SIG-M5 treated with dmso at 0.1 percent for 504 hours (cell line): Measurements from ENCODE around the gene ATAD3B.
"Not testable (repeated sequence)": the region's sequence is repeated elsewhere in the genome, so short reads cannot be mapped to it uniquely, and the experiment has no call there.

Experiments
- DNase-seq: peaks from one replicate; lab custom pipeline; 2025; ENCODE audit not compliant: unreplicated experiment; lab: John Stamatoyannopoulos, UW

Gene ATAD3B

GRCh38 chr1:1432951-1433803 is 38.4 kb upstream of the ATAD3B start:
- no peak for DNase-seq

DNA sequence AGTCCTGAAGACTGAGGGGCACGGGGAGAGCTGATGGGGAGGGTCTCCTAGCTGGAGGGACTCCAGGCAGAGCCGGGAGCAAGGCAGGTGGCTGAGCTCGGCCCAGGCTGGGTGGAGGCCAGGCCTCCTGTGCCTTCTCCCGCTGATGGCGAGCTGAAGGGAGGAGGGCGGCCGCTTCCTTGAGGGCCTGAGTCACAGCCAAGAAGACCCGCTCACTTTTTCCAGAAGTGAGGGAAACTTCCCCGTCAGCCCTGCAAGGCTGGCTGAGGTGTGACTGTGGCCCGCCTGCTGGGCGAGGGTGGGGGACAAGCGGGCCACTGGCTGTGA is 37.8 kb upstream of the ATAD3B start:
- no peak for DNase-seq

- DNase-seq: no peak
These were observed 37.3 kb upstream of the ATAD3B start for GRCh38 chr1:1434131-1434823.

GRCh38 chr1:1434824-1435105 is 36.8 kb upstream of the ATAD3B start:
- DNase-seq: no peak

DNA sequence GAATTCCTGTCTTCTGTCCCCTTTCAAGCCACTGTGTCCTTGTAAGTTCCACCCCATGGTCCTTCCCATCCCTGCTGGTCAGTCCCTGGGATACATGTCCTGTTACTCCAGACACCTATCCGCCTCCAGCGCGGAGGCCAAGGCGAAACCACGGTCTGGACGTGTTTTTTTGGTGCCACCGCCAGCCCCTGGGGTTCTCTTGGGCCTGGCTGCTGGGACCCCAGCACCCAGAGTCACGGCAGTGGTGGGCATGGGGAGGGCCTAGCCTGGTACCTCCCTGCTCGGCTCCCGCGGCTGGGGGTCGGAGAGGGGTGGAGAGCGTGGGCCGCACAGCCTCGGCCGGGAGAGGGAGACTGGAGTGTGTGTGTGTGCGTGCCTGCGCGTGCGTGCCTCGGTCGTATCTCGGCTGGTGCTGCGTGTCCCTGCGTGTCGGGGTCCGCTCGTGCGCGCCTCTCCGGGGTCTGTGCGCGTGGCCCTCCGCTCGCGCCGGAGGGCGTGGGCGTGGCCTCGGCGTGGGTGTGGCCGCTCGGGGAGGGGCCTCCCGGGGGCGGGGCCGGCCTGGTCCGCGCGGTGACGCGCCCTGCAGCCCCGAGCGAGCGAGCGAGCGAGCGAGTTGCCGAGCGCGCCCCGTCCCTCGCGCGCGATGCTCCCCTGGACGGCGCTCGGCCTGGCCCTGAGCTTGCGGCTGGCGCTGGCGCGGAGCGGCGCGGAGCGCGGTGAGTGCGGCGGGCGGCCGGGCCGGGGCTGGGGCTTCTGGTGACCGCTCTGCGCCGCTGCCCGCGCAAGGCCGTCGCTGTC is 36.3 kb upstream of the ATAD3B start, which contains the start of gene VWA1:
Gene VWA1 (plus strand): TSS at position 585 of the 798 bp plus-strand sequence. CDS start 59 bp downstream, at position 644.
- DNase-seq: no peak

GRCh38 chr1:1435911-1436629 is 35.5 kb upstream of the ATAD3B start:
- no peak for DNase-seq

DNA sequence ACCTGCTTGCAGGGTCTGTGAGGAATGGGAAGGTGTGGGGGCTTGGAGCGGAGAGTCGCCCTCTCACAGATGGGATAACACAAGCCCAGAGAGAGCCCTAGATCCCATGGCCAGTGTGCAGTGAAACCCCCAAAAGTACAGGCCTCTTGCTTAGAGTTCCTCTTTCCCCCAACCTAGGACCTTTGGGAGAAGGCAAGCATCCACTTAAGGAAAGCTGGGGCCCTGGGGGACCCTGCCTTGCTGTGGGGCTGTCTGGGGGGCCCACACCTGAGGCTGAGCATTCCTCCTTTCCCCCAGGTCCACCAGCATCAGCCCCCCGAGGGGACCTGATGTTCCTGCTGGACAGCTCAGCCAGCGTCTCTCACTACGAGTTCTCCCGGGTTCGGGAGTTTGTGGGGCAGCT is 34.9 kb upstream of the ATAD3B start:
- no peak for DNase-seq

DNA sequence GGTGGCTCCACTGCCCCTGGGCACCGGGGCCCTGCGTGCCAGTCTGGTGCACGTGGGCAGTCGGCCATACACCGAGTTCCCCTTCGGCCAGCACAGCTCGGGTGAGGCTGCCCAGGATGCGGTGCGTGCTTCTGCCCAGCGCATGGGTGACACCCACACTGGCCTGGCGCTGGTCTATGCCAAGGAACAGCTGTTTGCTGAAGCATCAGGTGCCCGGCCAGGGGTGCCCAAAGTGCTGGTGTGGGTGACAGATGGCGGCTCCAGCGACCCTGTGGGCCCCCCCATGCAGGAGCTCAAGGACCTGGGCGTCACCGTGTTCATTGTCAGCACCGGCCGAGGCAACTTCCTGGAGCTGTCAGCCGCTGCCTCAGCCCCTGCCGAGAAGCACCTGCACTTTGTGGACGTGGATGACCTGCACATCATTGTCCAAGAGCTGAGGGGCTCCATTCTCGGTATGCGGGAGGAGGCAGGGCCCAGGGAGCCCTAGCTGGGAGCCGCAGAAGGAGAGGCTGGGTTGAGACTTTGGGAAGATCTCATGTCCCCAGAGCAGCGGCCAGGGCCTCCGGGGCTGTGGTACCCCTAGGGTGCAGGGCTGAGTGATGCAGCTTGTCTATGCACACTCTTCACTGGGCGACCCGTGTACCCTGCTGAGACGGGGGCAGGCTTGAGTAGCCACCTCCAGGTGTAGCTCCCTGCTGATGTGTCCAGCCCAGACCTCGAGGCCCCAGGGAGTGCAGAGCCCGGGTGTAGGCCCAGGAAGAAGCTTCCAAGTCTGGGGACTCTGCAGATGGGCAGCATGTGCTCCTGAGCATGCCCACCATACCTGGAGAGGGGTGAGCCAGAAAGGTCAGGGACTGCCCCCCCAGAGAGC is 34.3 kb upstream of the ATAD3B start:
- no peak for DNase-seq

GRCh38 chr1:1437904-1438376 is 33.6 kb upstream of the ATAD3B start:
- DNase-seq: no peak

- no peak for DNase-seq
These were observed 32.8 kb upstream of the ATAD3B start for GRCh38 chr1:1438531-1439381.

- no peak for DNase-seq
These were observed 31.9 kb upstream of the ATAD3B start for GRCh38 chr1:1439546-1440261.

DNA sequence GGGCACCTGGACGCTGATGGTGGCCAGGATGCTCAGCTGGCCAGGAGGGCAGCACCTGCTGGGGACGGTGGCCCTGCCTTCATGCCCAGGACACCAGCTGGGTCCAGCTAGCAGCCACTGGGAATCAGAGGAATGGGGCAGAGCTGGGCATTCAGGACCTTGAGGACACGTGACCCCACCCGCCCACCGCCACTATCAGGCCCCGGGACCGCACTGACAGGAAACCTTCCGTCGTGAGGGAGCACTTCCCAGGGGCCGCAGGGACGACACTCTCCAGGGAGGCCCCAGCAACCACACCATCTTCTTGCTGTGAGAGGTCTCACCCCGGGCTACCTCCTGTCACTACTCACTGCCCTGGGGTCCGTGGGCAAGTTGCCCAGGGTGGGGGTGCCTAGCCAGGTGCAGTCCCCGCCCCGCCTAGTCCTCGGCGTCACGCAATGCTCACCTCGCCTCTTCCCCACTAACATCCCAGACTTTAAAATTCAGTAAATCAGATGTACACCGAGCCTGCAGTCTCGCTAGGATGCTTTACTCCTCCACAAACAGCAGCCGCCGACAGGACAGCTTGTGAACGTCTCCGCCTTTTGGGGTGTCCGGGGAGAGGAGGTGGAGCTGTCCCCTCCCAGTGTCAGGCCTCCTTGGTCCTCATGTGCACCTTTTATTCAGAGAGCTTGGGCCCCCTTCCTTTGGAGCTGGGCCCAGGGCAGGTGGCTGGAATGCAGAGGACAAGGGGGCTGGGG is 31.1 kb upstream of the ATAD3B start:
- DNase-seq: no peak

GRCh38 chr1:1441002-1441888 is 30.3 kb upstream of the ATAD3B start:
- no peak for DNase-seq

- DNase-seq: no peak
These were observed 29.3 kb upstream of the ATAD3B start for GRCh38 chr1:1442069-1442770.

GRCh38 chr1:1446631-1447030 is 24.9 kb upstream of the ATAD3B start:
- DNase-seq: not testable (repeated sequence)

DNA sequence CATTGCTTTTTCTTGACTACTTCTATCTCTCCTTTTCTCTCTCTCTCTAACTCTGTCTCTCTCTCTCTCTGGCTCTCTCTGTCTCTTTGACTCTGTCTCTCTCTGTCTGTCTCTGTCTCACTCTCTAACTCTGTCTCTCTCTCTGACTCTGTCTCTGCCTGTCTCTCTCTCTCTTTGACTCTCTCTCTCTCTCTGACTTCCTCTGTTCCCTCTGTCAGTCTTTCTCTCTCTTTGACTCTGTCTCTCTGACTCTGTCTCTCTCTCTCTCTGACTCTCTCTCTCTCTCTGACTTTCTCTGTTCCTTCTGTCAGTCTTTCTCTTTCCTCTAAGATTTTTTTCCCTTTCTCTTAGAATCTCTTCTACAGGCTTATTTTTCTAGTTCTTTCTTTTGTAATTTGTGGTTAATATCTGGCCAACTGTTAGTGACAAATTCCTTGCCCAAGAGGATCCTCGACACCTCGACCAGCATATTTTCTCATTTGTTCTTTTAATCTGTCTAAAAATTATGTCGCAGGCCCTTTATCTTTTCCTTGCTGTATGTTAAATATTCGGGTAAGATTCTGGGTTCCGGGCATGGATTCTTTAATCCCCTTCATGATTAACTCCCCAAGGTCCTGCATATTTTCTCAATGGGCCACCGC is 22.3 kb upstream of the ATAD3B start, which contains the start of gene ATAD3C:
Gene ATAD3C (plus strand): TSS at position 591 of the 641 bp plus-strand sequence. CDS start 995 bp downstream, outside the sequence.
- DNase-seq: no peak
